Measurements from ENCODE around the gene DHFR. TPM values are rescaled to one million over a fixed set of nuclear protein-coding genes. Genes with fewer than 3 reads are reported as not detected.
"Not testable (repeated sequence)": the region's sequence is repeated elsewhere in the genome, so short reads cannot be mapped to it uniquely, and the experiment has no call there.

Gene DHFR
- 49.8 and 49.9 TPM in 2 replicates for total RNA-seq

DNA sequence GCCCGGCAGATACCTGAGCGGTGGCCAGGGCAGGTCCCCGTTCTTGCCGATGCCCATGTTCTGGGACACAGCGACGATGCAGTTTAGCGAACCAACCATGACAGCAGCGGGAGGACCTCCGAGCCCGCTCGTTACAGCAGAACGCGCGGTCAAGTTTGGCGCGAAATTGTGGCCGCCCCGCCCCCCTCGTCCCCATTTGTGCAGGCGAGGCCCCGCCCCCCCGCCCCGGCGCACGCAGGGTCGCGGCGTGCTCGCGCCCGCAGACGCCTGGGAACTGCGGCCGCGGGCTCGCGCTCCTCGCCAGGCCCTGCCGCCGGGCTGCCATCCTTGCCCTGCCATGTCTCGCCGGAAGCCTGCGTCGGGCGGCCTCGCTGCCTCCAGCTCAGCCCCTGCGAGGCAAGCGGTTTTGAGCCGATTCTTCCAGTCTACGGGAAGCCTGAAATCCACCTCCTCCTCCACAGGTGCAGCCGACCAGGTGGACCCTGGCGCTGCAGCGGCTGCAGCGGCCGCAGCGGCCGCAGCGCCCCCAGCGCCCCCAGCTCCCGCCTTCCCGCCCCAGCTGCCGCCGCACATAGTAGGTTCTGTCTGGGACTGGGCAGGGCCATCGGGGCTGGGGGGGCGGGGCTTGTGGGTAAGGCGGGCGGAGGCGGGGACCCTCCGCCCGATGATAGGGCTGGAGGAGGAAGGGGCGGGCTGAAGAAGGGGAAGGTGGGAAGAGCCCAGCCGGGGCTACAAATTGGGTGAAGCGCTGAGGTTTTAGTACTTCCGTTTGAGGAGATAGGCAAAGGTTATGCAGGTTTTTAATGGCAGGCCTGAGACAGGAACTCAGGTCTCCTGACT, at the start of gene DHFR, which contains the start of gene MSH3:
Gene DHFR, minus strand, starts transcription at position 593 of the 840 bp plus-strand sequence. Its CDS starts 494 bp downstream, at position 99.
Gene MSH3, plus strand, starts transcription at position 262 of the 840 bp plus-strand sequence. Its CDS starts 76 bp downstream, at position 338.
- intact Hi-C loops (cut with micrococcal nuclease): loop anchor here (1.0 to 10.0 kb wide), 17 partner anchors 18 to 1703 kb away; partner anchors contain the start of genes ARSB, ATG10, HOMER1 and MTX3

DNA sequence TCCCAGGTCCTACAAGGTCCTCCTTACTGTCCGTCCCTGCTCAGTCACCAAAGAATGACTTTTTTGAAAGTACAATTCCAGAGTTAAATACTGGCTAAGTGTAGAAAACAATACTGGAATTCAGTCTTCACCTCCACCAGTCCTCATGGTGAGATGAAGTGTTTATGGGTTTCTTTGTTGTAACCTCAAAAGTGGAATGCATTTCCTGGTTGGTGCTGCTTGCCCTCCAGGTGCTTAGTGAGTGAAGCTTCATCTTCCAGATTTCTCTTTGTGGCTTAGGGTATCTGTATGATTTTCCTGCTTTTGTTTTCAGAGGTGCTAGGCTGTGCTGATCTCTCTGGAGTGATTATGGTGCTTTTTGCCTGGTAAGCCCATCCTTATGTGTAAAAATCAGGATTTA, 49.4 kb upstream of the DHFR start:
- intact Hi-C loops (cut with micrococcal nuclease): no loop called here

DNA sequence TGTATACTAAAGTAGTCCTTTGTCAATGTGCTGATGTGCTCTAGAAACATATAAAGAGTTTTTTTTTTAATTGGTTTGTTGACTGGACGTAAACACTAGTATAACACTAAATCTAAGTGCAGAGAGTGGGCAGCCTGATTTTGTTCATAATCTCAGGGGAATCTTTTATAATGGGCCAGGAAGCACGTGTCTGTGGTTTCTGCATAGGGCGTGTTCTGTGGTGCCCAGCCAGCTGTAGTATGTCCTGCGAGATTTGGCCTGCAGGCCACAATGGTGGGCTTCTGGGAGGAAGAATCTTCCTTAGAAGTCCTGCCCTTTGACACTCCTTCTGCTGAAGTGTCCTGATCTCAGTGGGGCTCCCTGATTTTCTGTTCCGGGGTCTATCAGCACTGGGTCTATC, 49.0 kb upstream of the DHFR start:
- intact Hi-C loops (cut with micrococcal nuclease): no loop called here

DNA sequence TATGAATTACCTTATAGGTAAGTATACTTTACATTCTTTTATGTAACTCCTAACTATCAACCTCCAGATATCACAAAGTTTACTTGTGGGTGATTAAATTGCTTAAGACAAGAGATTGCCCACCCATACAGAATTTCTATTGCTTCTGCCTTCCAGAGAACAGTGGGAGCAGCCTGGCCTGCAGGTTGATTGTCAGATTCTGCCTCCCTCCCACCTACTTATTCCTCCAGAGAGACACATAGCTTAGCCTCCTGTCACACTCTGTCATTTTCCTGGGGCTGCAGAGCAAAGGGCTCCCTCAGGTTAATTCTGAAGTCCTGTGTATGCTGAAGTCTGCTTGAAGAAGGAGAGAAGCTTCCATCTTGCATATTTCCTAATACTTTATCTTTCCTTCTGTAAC, 48.5 kb upstream of the DHFR start:
- intact Hi-C loops (cut with micrococcal nuclease): no loop called here

DNA sequence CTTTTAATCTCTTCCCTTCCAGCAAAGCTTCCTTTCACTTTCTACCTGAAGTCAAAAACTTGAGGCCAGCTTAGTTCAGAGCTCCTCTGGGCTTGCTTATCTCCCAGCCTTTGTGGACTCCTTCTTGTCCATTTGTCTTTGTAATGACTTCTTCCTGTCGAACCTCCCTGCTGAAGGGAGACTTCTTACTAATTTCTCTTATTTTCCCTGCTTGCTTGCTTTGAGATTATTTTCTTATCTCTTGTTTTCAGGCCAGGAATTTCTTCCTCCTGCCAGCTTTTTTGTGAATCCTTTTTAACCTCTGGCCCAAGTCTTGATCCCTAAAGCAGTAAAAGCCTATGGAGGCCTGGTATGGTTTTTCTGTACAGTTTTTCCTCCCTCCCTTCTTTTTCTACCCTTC, 46.8 kb upstream of the DHFR start:
- intact Hi-C loops (cut with micrococcal nuclease): no loop called here

DNA sequence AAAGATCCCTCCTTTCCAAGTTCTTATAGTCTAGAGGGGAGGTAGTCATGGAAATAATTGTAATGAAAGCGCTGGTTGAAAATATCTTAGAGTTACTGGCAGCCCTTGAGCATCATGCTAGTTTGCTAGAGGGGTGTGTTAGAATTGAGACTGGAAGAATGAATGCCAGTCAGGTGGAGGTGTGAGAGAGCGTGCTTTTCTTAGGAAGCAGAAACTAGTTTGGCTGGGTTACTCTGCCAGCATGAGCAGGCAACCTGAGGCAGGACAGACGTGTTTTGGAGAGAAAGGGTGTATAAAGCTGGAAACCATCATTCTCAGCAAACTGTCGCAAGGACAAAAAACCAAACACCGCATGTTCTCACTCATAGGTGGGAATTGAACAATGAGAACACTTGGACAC, 43.6 kb upstream of the DHFR start:
- intact Hi-C loops (cut with micrococcal nuclease): no loop called here

DNA sequence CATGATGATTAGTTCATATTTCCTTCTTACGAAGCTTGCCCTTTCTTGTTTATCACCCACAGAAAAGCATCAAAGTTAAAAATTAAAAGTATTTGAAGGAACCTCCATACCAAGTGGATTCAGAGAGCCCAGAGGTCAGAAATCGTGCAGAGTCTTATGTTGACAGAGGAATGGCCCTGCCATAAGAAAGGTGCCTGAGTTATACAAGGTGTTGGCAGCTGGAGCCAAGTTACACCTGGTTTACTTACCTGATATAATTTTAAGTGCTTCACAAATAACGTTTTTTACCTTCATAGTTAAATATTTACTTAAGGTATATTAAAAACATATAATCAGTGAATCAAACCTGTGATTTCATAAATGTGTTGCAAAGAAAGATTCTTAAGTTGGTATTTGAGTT, 42.3 kb upstream of the DHFR start:
- intact Hi-C loops (cut with micrococcal nuclease): no loop called here

DNA sequence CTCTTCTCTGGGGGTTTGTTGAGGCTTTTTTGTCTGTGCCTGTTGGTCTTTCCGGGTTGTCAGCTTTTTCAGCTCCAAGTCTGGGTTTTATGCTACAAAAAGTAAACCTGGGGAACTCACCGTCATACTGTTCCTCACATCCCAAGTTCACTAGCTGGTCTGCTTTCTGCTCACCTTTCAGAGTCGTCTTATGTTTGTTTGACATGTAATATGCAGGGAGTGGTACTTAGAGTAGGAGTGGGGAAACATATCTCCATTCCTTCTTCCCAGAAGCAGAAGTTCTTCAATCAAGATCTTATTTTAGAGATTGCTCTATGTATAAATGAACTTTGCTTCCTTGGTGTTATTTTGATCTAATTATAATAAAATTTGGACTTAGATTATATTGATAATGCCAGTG, 41.7 kb upstream of the DHFR start:
- intact Hi-C loops (cut with micrococcal nuclease): no loop called here

DNA sequence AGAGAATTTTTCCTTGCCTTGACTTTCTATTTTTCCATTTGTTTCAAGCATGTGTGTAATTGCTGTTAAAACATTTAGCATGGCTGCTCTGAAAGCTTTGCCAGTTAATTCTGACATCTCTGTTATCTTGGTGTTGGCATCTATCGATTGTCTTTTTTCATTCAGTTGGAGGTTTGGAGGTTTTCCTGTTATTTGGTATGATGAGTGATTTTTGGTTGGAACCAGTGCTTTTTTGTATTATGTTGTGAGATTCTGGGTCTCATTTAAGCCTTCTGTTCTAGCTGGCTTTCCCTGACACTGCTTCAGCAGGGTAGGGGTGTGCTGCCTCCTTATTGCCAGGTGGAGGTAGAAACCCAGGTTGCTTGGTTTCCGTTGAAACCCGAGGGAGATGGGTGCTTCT, 40.9 kb upstream of the DHFR start:
- intact Hi-C loops (cut with micrococcal nuclease): no loop called here

DNA sequence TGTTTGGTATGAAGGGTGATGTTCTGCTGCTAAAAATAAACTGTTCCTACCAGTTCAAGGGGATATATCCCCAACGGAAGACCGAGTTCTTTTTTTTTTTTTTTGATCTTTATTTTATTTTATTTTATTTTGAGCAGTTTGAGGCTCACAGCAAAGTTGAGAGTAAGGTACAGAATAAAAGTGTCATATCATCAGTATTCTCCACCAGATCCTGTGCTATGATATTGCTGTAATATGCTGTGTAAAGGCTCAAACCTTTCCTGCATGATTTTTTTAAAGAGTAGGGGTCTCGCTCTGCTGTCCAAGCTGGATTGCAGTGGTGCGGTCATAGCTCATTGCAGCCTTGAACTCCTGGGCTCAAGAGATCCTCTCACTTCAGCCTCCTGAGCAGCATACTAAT, 34.8 kb upstream of the DHFR start:
- intact Hi-C loops (cut with micrococcal nuclease): no loop called here

DNA sequence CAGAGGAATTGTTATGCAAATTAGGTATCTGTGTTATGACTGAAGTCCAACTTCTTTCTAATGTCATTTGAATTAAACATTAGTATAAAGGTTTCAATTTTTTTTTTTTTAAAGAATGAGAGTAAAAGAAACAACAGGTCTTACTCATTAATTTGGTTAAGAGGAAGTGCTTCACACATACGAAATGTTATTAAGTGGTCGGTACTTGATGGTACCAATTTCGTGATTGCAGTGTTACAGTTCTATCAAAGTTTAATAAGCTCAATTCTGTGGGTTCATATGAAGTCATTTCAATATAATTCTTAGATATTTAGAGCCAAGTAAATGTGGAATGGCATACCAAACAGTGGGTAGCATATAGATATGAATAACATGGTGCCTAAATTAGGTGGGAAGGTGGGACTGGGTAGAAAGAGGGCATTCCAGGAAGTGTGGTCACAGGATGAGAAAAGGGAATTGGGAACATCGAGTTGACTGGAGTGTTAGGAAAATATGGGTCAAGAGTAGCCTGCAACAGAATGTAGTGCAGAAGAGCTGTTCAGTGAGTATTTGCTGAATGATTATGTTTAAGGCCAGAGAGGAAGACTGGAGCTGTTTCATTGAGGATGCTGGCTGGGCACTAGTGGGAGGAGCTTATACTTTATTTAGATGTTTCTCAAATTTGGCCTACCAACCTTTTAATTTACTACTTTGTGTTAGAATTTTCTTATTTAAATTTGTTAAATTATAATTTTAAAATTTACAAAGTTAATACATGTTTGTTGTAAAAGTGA, 34.1 kb upstream of the DHFR start:
- intact Hi-C loops (cut with micrococcal nuclease): no loop called here

DNA sequence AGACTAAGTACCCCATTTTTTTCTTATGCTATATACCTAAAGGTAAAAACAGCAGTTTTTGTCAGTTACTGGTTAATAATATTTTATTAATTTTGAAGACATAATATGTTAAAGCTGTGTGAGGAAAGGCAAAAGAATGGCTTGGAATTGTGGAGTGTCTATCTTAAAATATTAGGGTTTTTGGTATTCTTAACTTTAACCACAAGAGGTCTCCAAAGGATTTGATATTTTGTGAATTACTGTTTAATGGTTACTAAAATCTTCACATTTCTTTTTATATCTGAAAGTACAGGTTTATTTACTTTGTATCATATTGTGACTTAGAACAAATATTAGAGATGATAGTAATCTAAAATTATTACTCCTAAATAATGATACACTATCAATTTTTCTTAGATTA, 32.0 kb upstream of the DHFR start:
- intact Hi-C loops (cut with micrococcal nuclease): loop anchor here (1.0 to 2.0 kb wide), 5 partner anchors 276 to 613 kb away; no protein-coding TSS in a partner anchor

DNA sequence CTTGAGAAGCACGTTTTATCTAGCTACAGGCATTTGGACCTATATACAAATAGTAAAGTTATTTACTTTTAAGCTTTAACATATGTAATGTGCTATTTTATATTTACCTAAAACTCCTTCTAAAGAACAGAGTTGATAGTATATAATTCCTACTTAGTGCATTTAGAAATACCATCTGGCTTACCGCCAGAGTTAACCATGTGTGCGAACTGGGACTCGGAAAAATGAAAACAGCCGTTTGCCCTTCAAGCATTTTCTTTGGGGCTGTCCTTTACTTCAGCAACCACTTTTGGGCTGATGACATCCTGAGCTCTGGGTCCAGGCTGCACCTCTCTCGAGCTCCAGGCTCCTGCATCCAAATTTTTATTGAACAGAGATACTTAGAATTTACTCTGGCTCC, 21.9 kb upstream of the DHFR start:
- intact Hi-C loops (cut with micrococcal nuclease): no loop called here

DNA sequence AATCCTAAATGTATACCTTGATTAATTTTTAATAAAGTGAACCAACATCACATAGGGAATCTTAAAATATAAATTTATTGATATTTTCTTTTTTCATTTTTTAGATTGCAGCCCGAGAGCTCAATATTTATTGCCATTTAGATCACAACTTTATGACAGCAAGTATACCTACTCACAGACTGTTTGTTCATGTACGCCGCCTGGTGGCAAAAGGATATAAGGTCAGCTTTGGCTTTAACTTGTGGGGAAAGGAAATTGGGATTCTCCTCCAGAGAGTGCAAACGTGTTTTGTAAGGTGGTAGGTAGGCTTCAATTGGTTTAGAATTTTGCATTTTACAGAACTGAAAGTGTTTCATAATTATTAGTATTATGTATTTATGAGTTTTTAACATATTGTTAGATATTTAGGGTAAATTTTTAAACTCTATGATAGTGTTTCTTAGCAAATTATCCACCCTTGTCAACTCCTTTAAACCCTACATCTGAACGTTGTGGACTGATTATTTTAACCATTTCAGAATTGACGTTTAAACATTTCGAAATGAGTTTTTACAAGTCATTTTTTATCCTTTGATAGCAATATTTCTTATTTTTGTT, 17.5 kb upstream of the DHFR start:
- intact Hi-C loops (cut with micrococcal nuclease): loop anchor here (1.0 kb wide), 6 partner anchors 17 to 581 kb away; no protein-coding TSS in a partner anchor

DNA sequence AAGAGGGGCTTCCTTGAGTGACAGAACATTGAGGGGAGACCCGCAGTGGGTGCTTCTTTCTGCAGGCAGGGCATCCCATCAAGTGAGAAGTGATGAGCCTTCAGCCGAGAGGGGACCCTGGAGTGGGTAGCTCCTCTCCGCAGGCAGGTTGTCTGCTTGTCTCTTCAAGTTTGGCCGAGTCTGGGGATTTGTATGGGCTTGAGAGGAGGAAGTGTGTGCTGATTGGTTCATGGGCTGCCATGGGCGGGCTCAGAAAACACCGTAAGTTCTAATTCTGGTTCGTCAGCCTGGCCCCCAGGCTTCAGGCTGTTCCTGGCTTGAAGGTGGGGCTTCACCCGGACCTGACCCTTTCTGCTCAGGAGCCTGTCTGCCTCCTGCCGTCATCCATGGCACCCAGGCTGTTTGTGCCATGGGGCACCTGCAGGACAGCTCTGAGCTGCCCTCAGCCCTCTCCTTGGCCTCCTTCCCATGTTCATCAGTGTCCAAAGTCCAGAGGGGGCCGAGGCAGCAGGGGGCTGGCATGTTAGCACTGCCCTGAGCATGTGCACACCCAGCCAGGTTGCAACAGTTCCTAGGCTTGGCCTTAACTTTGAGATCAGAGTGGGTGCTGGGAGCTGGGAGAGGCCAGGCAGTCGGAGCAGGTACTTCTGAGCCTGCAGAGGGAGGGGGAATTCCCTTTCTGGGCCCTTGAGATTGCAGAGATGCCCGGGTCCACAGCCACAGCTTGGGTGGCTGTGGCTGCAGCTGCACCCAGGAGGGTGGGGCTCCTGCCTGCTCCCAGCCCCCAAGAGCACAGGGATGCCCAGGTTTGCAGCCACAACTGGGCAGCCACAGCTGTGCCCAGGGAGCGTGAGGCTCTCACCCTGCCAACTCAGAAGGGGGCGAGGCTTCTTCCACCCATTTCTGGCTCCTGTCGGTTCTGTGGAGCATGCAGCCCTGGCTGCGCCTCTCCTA, 13.5 kb upstream of the DHFR start:
- intact Hi-C loops (cut with micrococcal nuclease): no loop called here

DNA sequence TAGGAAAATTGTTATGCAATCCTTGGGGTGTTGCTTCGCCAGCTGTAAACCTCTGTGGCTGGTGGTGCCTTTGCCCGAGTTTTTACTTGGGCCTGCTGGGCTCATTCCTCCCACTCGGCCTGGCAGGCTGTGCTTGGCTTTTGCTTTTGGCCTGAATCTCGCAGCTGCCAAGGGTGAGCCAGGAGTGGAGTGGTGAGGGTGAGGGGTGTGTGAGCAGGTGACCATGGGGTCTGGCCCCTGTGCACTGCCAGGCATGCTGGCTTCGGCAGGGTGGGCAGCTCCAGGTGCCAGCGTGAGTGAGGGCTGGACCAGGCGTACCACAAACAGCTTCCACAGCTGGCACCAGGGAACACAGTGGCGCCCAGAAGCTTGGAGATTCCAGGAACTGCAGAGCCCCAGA, 12.6 kb upstream of the DHFR start:
- intact Hi-C loops (cut with micrococcal nuclease): no loop called here

DNA sequence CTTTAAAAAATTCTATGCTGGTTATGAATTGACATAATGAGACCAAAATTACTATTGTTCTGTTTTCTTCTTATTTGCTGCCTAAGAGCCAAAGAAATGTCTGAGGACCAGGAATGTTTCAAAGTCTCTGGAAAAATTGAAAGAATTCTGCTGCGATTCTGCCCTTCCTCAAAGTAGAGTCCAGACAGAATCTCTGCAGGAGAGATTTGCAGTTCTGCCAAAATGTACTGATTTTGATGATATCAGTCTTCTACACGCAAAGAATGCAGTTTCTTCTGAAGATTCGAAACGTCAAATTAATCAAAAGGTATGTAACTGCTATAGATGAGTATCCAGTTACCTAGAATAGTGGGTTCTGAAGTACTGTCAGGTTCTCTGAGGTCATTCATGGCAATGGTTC, 10.3 kb upstream of the DHFR start:
- intact Hi-C loops (cut with micrococcal nuclease): no loop called here

DNA sequence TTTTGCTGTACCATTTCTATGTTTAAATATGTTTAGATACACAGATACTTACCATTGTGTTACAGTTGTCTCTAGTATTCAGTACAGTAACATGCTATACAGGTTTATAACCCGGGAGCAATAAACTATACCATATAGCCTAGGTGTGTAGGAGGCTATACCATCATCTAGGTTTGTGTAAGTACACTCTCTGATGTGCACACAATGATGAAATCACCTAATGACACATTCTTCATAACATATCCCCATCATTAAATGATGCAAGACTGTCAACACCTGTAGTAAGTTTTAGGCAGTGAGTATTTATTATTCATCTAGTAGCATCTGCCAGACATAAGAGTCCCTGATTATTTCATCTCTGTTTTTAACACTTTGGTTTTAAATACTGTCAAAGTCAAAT, 7.3 kb upstream of the DHFR start:
- intact Hi-C loops (cut with micrococcal nuclease): no loop called here

DNA sequence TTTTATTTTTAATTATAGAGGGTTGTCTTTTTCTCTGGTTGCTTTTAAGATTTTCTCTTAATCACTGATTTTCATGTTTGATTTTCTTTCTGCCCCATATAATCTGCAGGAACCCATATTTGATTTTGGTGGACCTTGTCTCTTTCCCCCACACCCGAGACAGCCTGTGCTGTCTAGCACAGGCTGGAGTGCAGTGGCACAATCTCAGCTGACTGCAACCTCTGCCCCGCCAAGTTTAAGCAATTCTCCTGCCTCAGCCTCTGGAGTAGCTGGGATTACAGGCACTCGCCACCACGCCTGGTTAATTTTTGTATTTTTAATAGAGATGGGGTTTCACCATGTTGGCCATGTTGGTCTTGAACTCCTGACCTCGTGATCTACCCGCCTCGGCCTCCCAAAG, 5.9 kb upstream of the DHFR start:
- intact Hi-C loops (cut with micrococcal nuclease): not testable (repeated sequence)

DNA sequence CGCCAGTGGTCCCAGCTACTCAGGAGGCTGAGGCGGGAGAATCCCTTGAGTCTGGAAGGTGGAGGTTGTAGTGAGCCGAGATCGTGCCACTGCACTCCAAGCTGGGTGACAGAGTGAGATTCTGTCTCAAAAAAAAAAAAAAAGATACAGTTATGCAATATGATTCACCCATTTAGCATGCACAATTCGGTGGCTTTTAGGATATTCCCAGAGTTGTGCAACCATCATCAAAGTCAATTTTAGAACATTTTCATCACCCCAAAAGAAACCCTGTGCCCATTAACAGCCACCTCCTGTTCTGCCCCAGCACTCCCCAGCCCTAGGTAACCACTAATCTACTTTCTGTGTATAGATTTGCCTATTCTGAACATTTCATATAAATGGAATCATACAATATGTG, 4.3 kb upstream of the DHFR start:
- intact Hi-C loops (cut with micrococcal nuclease): loop anchor here (5.0 to 10.0 kb wide), 3 partner anchors 1047 to 1674 kb away; partner anchors contain the start of genes ARSB, ATG10 and TENT2

All from T-helper 1 cell treated with Interleukin-12 subunit alpha and Interleukin-12 subunit beta and Interleukin-4 antibody, amounts not matched to agents 30 ng/mL and 1 ng/mL, for 36 hours (primary cell).